ENCODE measurements around the gene CD2.
"Not testable (repeated sequence)": the region's sequence is repeated elsewhere in the genome, so short reads cannot be mapped to it uniquely, and the experiment has no call there.

Gene CD2

DNA sequence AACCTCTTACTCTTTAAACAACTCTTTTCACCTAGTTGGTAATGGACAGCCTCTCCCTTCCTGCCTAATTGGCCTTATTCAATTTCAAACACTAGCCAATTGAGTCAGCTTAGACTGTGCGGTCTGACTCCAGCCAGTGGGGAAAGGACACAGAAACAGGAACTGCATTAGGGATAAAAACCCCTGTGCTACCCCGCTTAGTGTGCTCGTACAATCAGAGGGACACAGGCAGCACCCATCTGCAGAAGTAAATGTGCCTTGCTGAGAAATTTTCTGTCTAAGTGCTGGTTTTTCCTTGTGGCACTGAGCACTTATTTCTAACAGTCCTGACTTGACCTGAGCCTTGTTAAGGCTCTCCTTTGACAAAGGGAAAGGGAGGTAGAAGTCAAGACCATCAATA, 6.0 kb upstream of the CD2 start:
- no peaks in the 10 kb centered on the region for H3K4me1 ChIP-seq (ENCODE audit: control insufficient read depth, insufficient read depth, low read length)
- no peak overlapping the region for H3K4me3 ChIP-seq (ENCODE audit: low read depth, low read length)
- H3K9ac ChIP-seq (ENCODE audit: low read length), result no peak overlapping the region
- H3K36me3 ChIP-seq (ENCODE audit: control insufficient read depth, insufficient read depth, low read length), result no peaks in the 10 kb centered on the region
- no peak overlapping the region for H3K27ac ChIP-seq (ENCODE audit: low read depth, low read length)
- no peaks in the 10 kb centered on the region for H3K27me3 ChIP-seq (ENCODE audit: control insufficient read depth, insufficient read depth, low read length)
- peaks cover 56% of the 10 kb centered on the region for H3K9me3 ChIP-seq (ENCODE audit: control insufficient read depth, insufficient read depth, low read depth, low read length)

DNA sequence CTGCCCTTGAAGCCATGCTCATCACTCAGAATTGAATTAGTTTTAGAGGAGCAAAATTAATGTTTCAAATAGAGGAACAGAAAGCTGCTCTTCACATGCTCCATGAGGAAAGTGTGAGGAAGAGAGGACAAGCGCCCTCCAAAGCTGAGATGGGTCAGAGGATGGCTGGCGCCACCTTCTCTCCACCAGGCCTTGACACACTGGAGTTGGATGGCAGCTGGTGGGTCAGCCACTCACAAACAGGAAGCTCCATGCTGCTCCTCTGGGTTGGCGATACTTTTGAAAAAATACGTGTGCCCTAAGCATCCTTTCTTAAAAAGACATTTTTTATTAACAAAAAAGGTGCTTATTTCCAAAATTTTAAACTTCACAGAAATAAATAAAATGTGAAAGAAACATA, 3.1 kb upstream of the CD2 start:
- Histone ChIP-seq H3K9me3 (ENCODE audit: control insufficient read depth, insufficient read depth, low read depth, low read length) (peaks cover 33% of the 10 kb centered on the region), H3K27ac (ENCODE audit: low read depth, low read length) (no peak overlapping the region), H3K27me3 (ENCODE audit: control insufficient read depth, insufficient read depth, low read length) (no peaks in the 10 kb centered on the region), H3K9ac (ENCODE audit: low read length) (no peak overlapping the region), H3K4me1 (ENCODE audit: control insufficient read depth, insufficient read depth, low read length) (no peaks in the 10 kb centered on the region), H3K36me3 (ENCODE audit: control insufficient read depth, insufficient read depth, low read length) (no peaks in the 10 kb centered on the region), H3K4me3 (ENCODE audit: low read depth, low read length) (no peak overlapping the region)

DNA sequence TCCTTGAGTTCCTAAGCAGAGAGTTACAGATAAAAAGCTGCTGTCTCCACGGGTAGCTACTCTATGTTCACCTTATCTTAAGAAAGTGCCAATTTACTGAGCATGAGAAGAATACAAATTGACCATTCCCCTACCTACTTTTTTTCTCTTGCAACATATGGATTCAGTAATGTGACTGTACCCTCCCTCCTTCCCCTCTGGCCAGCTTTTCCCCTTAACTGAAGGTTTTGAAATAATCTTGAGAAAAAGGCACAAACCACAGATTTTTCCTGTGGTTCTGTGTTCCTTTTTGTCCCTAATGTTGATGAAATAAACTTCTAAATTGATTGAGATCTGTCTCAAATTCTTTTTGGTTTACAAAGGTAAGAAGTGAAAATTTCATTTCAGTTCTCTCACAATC, 2.6 kb upstream of the CD2 start:
- no peak overlapping the region for H3K9ac ChIP-seq (ENCODE audit: low read length)
- H3K4me1 ChIP-seq (ENCODE audit: control insufficient read depth, insufficient read depth, low read length), result no peaks in the 10 kb centered on the region
- no peaks in the 10 kb centered on the region for H3K27me3 ChIP-seq (ENCODE audit: control insufficient read depth, insufficient read depth, low read length)
- no peaks in the 10 kb centered on the region for H3K36me3 ChIP-seq (ENCODE audit: control insufficient read depth, insufficient read depth, low read length)
- no peak overlapping the region for H3K4me3 ChIP-seq (ENCODE audit: low read depth, low read length)
- peaks cover 28% of the 10 kb centered on the region for H3K9me3 ChIP-seq (ENCODE audit: control insufficient read depth, insufficient read depth, low read depth, low read length)
- no peak overlapping the region for H3K27ac ChIP-seq (ENCODE audit: low read depth, low read length)

DNA sequence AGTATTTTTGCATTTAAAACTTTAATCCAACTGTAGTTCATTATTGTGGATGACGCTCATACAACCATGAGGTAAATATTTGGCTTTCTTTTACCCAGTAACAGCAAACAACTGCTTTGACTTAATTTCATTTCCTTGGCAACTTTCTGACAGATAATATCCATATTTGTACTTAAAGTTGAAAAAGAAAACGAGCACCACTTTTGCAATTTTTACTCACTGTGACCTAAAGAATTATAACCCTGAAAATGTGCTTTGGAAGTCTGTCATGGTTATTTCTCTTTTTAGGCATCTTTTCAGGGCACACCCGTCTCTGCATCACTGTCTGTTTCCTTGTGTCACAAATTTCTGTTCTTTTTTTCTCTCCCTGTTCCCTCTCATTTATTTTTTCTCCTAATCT, 918 bp upstream of the CD2 start:
- no peaks in the 10 kb centered on the region for H3K27me3 ChIP-seq (ENCODE audit: control insufficient read depth, insufficient read depth, low read length)
- no peak overlapping the region for H3K4me3 ChIP-seq (ENCODE audit: low read depth, low read length)
- H3K27ac ChIP-seq (ENCODE audit: low read depth, low read length), result no peak overlapping the region
- no peak overlapping the region for H3K9ac ChIP-seq (ENCODE audit: low read length)
- no peaks in the 10 kb centered on the region for H3K36me3 ChIP-seq (ENCODE audit: control insufficient read depth, insufficient read depth, low read length)
- no peaks in the 10 kb centered on the region for H3K4me1 ChIP-seq (ENCODE audit: control insufficient read depth, insufficient read depth, low read length)
- H3K9me3 ChIP-seq (ENCODE audit: control insufficient read depth, insufficient read depth, low read depth, low read length), result peaks cover 12% of the 10 kb centered on the region

DNA sequence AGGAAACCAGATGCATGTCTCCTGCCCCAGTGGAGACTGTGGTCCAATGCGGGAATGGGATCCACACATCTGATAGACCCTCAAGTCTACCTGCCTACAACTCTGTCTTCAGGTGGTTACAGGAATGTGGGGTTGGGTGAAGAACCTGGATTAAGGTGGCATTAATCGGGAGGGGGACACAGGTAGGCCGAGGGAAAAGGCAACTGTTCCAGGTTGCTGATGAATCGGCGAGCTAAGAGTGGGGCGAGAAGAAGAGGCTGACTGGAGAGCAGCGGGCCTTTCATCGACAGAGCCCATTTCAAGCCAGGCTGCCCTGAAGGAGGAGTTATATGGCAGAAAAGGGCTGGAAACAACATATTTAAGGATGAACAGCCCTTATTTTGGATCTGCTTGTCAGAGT, 836 bp downstream of the CD2 start:
- Histone ChIP-seq H3K9me3 (ENCODE audit: control insufficient read depth, insufficient read depth, low read depth, low read length) (no peaks in the 10 kb centered on the region), H3K4me1 (ENCODE audit: control insufficient read depth, insufficient read depth, low read length) (no peaks in the 10 kb centered on the region), H3K36me3 (ENCODE audit: control insufficient read depth, insufficient read depth, low read length) (no peaks in the 10 kb centered on the region), H3K27me3 (ENCODE audit: control insufficient read depth, insufficient read depth, low read length) (no peaks in the 10 kb centered on the region), H3K9ac (ENCODE audit: low read length) (no peak overlapping the region), H3K27ac (ENCODE audit: low read depth, low read length) (no peak overlapping the region), H3K4me3 (ENCODE audit: low read depth, low read length) (no peak overlapping the region)

DNA sequence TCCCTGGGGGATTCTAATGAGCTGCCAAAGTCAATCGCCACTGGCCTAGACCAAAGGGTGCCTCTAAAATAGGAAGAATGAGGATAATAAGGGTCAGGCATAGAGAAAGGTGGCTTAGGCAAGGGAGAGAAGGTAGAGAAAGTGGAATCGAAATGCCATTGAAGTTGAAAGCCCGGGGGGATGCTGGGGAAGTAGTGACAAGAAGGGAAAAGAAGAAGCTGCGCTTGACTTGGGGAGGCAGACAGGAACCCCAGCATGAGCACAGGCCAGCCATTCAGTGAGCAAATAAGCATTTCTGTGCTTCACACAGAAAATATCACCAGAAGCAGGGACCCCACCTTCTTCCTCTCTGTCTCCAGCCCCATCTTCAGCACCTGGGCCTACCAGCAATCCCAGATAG, 1.5 kb downstream of the CD2 start:
- Histone ChIP-seq H3K27ac (ENCODE audit: low read depth, low read length) (no peak overlapping the region), H3K4me1 (ENCODE audit: control insufficient read depth, insufficient read depth, low read length) (no peaks in the 10 kb centered on the region), H3K9ac (ENCODE audit: low read length) (no peak overlapping the region)

DNA sequence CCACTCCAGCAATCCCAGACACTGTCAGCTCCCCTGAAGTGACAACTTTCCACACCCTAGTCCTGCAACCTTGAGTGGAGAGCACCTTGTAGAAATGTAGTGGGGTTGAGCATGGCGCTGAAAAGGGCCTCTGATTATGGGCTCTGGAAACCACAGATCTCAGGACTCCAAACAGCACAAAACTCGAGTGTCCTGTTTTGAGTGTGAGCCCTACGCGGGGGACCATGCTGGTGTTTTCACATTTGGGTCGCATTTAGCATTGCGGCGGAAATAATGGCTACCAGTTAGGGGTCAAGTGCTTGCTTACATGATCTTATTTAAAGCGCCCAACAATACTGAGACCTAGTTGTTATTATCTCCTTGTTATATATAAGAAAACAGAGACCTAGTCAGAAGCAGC, 1.9 kb downstream of the CD2 start:
- H3K4me1 ChIP-seq (ENCODE audit: control insufficient read depth, insufficient read depth, low read length); H3K27ac ChIP-seq (ENCODE audit: low read depth, low read length); H3K9ac ChIP-seq (ENCODE audit: low read length); H3K27me3 ChIP-seq (ENCODE audit: control insufficient read depth, insufficient read depth, low read length); H3K9me3 ChIP-seq (ENCODE audit: control insufficient read depth, insufficient read depth, low read depth, low read length); H3K4me3 ChIP-seq (ENCODE audit: low read depth, low read length); H3K36me3 ChIP-seq (ENCODE audit: control insufficient read depth, insufficient read depth, low read length): not testable (repeated sequence)

More for the DNA sequence above, 1.5 kb downstream of the CD2 start:
- H3K4me3 ChIP-seq (ENCODE audit: low read depth, low read length), result no peak overlapping the region
- H3K9me3 ChIP-seq (ENCODE audit: control insufficient read depth, insufficient read depth, low read depth, low read length), result no peaks in the 10 kb centered on the region
- H3K27me3 ChIP-seq (ENCODE audit: control insufficient read depth, insufficient read depth, low read length), result no peaks in the 10 kb centered on the region
- no peaks in the 10 kb centered on the region for H3K36me3 ChIP-seq (ENCODE audit: control insufficient read depth, insufficient read depth, low read length)

DNA sequence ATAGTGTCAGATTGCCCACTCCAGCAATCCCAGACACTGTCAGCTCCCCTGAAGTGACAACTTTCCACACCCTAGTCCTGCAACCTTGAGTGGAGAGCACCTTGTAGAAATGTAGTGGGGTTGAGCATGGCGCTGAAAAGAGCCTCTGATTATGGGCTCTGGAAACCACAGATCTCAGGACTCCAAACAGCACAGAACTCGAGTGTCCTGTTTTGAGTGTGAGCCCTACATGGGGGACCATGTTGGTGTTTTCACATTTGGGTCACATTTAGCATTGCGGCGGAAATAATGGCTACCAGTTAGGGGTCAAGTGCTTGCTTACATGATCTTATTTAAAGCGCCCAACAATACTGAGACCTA, 4.2 kb downstream of the CD2 start:
- not testable (repeated sequence) for H3K9me3 ChIP-seq (ENCODE audit: control insufficient read depth, insufficient read depth, low read depth, low read length); H3K27ac ChIP-seq (ENCODE audit: low read depth, low read length); H3K36me3 ChIP-seq (ENCODE audit: control insufficient read depth, insufficient read depth, low read length); H3K27me3 ChIP-seq (ENCODE audit: control insufficient read depth, insufficient read depth, low read length); H3K4me1 ChIP-seq (ENCODE audit: control insufficient read depth, insufficient read depth, low read length); H3K4me3 ChIP-seq (ENCODE audit: low read depth, low read length); H3K9ac ChIP-seq (ENCODE audit: low read length)

DNA sequence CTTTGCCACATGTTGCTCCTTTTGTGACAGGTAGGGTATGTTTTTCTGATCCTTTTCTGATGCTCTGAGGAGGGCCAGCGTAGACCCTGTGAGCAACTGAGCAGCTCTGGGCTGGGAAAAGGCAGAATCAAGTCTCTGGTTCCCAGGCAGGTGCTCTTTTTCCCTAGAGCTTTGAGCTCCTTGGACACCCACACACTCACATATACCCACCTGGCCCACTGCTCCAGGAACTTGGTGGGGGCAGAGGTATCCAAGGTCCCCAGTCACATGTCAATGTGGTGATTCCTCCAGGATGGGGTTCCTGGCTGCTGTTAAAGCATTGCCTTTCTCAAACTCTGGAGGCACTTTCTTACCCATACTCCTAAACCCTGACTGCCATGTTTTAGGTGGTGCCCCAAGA, 5.4 kb downstream of the CD2 start:
- no peak overlapping the region for H3K4me3 ChIP-seq (ENCODE audit: low read depth, low read length)
- no peaks in the 10 kb centered on the region; the same call in 1 of the 2 replicates for H3K4me1 ChIP-seq (ENCODE audit: control insufficient read depth, insufficient read depth, low read length)
- no peaks in the 10 kb centered on the region for H3K9me3 ChIP-seq (ENCODE audit: control insufficient read depth, insufficient read depth, low read depth, low read length)
- H3K9ac ChIP-seq (ENCODE audit: low read length), result no peak overlapping the region
- no peak overlapping the region for H3K27ac ChIP-seq (ENCODE audit: low read depth, low read length)
- no peaks in the 10 kb centered on the region for H3K36me3 ChIP-seq (ENCODE audit: control insufficient read depth, insufficient read depth, low read length)
- H3K27me3 ChIP-seq (ENCODE audit: control insufficient read depth, insufficient read depth, low read length), result no peaks in the 10 kb centered on the region

DNA sequence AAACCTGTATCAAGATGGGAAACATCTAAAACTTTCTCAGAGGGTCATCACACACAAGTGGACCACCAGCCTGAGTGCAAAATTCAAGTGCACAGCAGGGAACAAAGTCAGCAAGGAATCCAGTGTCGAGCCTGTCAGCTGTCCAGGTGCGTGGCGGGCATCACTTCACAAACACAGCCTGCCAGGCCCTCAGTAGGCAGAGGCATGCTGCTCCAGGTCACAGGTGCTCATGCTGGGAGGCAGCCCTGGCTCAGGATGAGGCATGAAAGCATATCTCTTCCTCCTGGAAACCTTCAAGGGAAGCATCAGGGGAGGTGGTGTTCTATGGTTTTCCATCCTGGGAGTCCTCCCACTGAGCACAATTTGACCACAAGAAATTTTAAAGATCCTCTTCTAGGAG, 6.3 kb downstream of the CD2 start:
- no peaks in the 10 kb centered on the region for H3K9me3 ChIP-seq (ENCODE audit: control insufficient read depth, insufficient read depth, low read depth, low read length)
- H3K4me3 ChIP-seq (ENCODE audit: low read depth, low read length), result no peak overlapping the region
- no peak overlapping the region for H3K27ac ChIP-seq (ENCODE audit: low read depth, low read length)
- H3K9ac ChIP-seq (ENCODE audit: low read length), result no peak overlapping the region
- H3K4me1 ChIP-seq (ENCODE audit: control insufficient read depth, insufficient read depth, low read length), result no peaks in the 10 kb centered on the region; the same call in 1 of the 2 replicates
- no peaks in the 10 kb centered on the region for H3K27me3 ChIP-seq (ENCODE audit: control insufficient read depth, insufficient read depth, low read length)
- H3K36me3 ChIP-seq (ENCODE audit: control insufficient read depth, insufficient read depth, low read length), result no peaks in the 10 kb centered on the region

DNA sequence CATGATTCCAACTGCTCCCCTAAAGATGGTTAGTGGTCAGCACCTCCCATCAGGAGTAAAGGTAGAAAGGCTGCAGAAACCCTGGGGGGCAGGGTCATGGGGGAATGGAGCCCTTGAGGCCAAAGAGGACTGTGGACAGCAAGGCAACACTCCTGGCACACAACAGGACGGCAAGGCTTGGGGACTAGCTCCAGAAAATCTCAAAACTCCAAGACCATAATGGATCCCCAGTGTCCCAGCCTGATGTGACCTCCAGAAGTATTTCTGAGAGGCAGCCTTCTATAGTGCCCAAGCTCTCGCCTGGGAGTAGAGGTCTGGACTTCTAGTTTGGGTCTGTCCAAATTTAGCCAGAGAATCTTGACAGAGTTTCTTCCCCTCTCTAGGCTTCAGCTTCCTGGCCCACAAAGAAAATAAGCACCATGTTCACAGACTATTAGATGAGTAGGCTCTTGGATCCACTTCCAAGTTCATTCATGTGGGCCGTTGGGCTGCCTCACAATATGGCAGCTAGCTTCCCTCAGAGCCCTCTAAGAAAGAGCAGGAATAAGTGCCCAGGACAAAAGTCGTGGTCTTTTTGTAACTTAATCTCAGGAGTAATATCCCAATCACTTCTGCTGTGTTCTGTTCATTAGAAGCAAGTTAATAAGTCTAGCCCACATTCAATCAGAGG, 6.9 kb downstream of the CD2 start:
- Histone ChIP-seq H3K27me3 (ENCODE audit: control insufficient read depth, insufficient read depth, low read length) (no peaks in the 10 kb centered on the region), H3K9ac (ENCODE audit: low read length) (no peak overlapping the region), H3K4me1 (ENCODE audit: control insufficient read depth, insufficient read depth, low read length) (no peaks in the 10 kb centered on the region; the same call in 1 of the 2 replicates), H3K27ac (ENCODE audit: low read depth, low read length) (no peak overlapping the region), H3K4me3 (ENCODE audit: low read depth, low read length) (no peak overlapping the region), H3K36me3 (ENCODE audit: control insufficient read depth, insufficient read depth, low read length) (no peaks in the 10 kb centered on the region), H3K9me3 (ENCODE audit: control insufficient read depth, insufficient read depth, low read depth, low read length) (no peaks in the 10 kb centered on the region)

DNA sequence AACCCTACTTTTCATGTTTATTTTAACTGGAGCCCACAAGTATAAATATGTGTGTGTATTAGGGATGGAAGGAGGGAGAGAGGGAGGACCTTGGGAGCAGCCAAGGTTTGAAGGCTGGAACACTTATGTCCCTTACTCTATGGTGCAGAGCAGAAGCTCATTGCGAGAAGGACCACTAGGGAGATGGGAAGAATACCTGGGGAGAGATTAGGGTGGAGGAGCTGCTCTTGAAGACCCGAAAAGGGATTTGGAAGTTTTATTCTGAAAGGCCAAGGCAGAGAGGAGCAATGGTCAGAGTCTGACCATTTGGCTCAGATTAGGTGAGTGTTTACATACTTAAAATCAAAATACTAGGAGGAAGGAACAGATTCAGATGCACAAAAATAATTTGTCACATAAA, 8.1 kb downstream of the CD2 start:
- Histone ChIP-seq H3K4me3 (ENCODE audit: low read depth, low read length) (no peak overlapping the region), H3K4me1 (ENCODE audit: control insufficient read depth, insufficient read depth, low read length) (no peaks in the 10 kb centered on the region; the same call in 1 of the 2 replicates), H3K9ac (ENCODE audit: low read length) (no peak overlapping the region), H3K27me3 (ENCODE audit: control insufficient read depth, insufficient read depth, low read length) (no peaks in the 10 kb centered on the region), H3K27ac (ENCODE audit: low read depth, low read length) (no peak overlapping the region), H3K9me3 (ENCODE audit: control insufficient read depth, insufficient read depth, low read depth, low read length) (no peaks in the 10 kb centered on the region), H3K36me3 (ENCODE audit: control insufficient read depth, insufficient read depth, low read length) (no peaks in the 10 kb centered on the region)
